Activated B cell treated with CpG ODN at 0.5 μM for 24 hours (primary cell): Measurements from ENCODE around the gene OR10D3. TPM values are rescaled to one million over a fixed set of nuclear protein-coding genes. Genes with fewer than 3 reads are reported as not detected.

Experiments
- ATAC-seq: fragments of 200-7000 bp; cut with Tn5 transposase; one replicate; pipeline ENCODE4 v1.10.0; 2021; ENCODE audit warnings: low read depth, mild to moderate bottlenecking, moderate library complexity
- CTCF ChIA-PET: fragments of 350-600 bp; sonication (Branson Sonifier 250); formaldehyde crosslinking; loops from one replicate; lab custom pipeline; 2021; ENCODE audit warnings: antibody characterized with exemption; lab: Charles Lee
- POLR2A ChIA-PET: fragments of 350-600 bp; sonication (Branson Sonifier 250); formaldehyde crosslinking; loops from one replicate; lab custom pipeline; 2021; ENCODE audit warnings: antibody characterized with exemption; lab: Charles Lee
- DNase-seq: peaks from one replicate; pipeline ENCODE4 v3.0.0; 2022
- H3K27ac Mint-ChIP-seq: one replicate; pipeline ENCODE4 v1.8.0; 2020; ENCODE audit warnings: mixed read lengths
- H3K27me3 Mint-ChIP-seq: one replicate; pipeline ENCODE4 v1.8.0; 2021; ENCODE audit warnings: mixed read lengths
- H3K36me3 Mint-ChIP-seq: one replicate; pipeline ENCODE4 v1.8.0; 2021; ENCODE audit warnings: low read depth, mixed read lengths
- H3K4me1 Mint-ChIP-seq: one replicate; pipeline ENCODE4 v1.8.0; 2021; ENCODE audit warnings: mixed read lengths
- H3K4me3 Mint-ChIP-seq: one replicate; pipeline ENCODE4 v1.8.0; 2020; ENCODE audit warnings: mild to moderate bottlenecking, mixed read lengths
- H3K9me3 Mint-ChIP-seq: one replicate; pipeline ENCODE4 v1.8.0; 2020; ENCODE audit warnings: mixed read lengths
- intact Hi-C: fragments of 100-400 bp; cut with micrococcal nuclease; formaldehyde crosslinking; loops from one replicate; pipeline ENCODE4 v1.15.1; 2024
- total RNA-seq: library from RNA; stranded (reverse); gene quantifications from 2 replicates; pipeline ENCODE4 v1.2.3, GENCODE V29; 2022
- TF ChIP-seq, protein P1 (sequence below): fragments of 200-600 bp; IDR thresholded peaks from one replicate; pipeline ENCODE4 v1.8.0; 2022; ENCODE audit warnings: antibody characterized with exemption, mild to moderate bottlenecking

OR10D3 gene
- total RNA-seq, 1 donor from 2014 or later: not detected

DNA sequence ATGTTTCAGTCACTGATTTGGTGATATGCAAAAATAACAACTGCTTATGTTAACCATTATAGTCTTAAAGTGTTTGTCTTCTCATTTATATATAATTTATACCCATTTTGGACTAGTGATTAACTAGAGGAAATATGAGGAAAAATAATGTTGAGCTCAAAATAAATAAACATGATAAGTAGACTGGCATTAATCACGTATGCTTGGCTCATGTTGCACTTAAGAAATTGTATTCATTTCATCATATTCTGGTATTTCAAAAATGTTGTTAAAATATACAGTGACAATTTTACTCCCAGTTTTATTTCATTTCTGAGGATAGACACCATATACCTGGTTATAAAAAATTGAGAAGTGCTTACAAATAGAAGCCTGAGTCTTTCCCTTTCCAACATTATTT lies 3.8 kb upstream of the OR10D3 start:
- TF ChIP-seq, protein P1, sequence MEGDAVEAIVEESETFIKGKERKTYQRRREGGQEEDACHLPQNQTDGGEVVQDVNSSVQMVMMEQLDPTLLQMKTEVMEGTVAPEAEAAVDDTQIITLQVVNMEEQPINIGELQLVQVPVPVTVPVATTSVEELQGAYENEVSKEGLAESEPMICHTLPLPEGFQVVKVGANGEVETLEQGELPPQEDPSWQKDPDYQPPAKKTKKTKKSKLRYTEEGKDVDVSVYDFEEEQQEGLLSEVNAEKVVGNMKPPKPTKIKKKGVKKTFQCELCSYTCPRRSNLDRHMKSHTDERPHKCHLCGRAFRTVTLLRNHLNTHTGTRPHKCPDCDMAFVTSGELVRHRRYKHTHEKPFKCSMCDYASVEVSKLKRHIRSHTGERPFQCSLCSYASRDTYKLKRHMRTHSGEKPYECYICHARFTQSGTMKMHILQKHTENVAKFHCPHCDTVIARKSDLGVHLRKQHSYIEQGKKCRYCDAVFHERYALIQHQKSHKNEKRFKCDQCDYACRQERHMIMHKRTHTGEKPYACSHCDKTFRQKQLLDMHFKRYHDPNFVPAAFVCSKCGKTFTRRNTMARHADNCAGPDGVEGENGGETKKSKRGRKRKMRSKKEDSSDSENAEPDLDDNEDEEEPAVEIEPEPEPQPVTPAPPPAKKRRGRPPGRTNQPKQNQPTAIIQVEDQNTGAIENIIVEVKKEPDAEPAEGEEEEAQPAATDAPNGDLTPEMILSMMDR: no peak
- H3K27ac Mint-ChIP-seq: no peak overlapping the region
- ATAC-seq: no peak
- H3K36me3 Mint-ChIP-seq: no peaks in the 10 kb centered on the region
- ChIA-PET CTCF (no interaction called here), POLR2A (no interaction called here)
- intact Hi-C loops: no loop called here
- no peak overlapping the region for H3K4me3 Mint-ChIP-seq
- H3K4me1 Mint-ChIP-seq: no peaks in the 10 kb centered on the region
- H3K9me3 Mint-ChIP-seq: no peaks in the 10 kb centered on the region
- peaks cover 3% of the 10 kb centered on the region for H3K27me3 Mint-ChIP-seq
- no peak for DNase-seq

DNA sequence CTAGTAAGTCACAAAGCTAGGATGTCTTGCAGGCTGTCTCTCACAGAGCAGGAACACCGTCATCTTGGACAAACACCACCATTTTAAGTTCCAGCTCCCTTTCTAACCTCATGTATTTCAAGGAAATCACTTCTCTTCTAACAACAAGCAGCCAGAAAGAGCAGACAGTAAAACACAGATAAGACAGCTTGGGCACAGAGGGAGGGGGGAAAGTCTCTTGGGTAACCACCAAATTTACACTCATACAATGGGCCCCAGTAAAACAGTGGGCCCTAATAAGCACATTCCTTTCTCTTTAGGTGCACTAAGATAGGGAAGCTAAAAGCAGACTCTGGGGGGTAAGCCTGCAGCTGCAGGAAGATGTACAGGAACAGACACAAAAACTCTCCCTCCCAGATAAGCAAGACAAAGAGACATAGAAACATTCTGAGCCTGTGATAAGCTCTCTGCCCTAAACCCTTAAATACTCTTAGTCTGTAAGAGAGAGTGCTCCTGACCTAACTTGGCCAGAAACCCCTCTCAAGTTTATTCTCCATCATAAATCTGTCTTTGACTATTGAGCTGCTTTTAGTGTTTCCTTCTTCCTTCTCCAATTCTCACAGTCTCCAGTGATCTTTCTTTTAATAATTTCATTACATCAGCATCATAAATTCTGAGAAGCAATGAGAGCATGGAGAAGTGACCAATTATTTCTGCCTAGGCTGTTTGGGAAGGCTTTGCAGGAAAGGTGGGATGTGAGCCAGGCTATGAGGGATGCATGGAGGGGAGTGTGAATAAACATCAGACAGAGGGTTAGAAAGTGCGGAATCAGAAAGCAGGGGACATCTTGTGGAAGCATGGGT lies 7.4 kb downstream of the OR10D3 start:
- Mint-ChIP-seq H3K9me3 (no peaks in the 10 kb centered on the region), H3K27ac (no peak overlapping the region), H3K4me1 (peaks cover 2% of the 10 kb centered on the region), H3K4me3 (no peak overlapping the region), H3K27me3 (peaks cover 6% of the 10 kb centered on the region), H3K36me3 (no peaks in the 10 kb centered on the region)
- POLR2A ChIA-PET: no interaction called here
- intact Hi-C loops: loop anchor here (5.0 to 10.0 kb wide), 2 partner anchors 144 to 872 kb away; partner anchors contain the start of gene SLC37A2
- DNase-seq: no peak
- no peak for ATAC-seq
- TF ChIP-seq, protein P1: no peak
- CTCF ChIA-PET: no interaction called here

DNA sequence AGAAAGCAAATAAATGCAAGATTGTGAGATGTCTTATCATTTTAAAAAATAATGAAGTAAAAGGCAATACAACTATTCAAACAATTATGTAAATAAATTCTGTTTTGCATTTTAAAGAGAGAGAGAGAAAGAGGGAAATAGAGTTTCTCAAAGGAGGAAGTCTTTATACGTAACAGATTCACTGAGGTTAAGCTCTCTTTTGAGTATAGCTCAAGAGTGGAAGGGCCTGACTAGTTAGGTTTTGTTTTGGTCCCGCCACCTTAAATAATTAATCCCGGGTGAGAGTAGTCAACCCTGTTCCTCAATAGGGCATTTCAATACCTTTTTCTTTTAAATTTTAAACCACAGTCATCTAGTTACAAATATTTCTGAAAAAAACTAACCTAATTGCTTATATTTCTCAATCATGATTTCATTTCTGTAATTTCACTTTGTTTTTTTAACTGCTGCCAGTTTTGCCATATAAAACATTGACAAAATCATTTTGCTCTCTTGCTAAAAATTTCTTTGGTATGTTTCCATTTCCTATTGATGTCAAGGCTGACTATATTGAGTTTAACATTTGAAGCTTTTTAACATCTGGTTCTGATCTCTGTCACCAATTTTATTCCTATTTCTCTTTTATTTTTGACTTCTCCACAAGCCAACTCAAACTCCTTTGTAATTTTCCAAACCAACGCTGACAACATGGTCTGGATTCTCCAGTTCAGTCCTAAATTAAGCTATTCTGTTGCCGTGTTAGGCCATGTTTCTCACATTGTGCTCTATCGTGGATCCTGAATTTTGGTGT lies 10.3 kb downstream of the OR10D3 start:
- H3K27ac Mint-ChIP-seq: no peak overlapping the region
- intact Hi-C loops: loop anchor here (5.0 to 10.0 kb wide), 2 partner anchors 141 to 869 kb away; partner anchors contain the start of gene SLC37A2
- peak; percentile 28 for ATAC-seq

DNA sequence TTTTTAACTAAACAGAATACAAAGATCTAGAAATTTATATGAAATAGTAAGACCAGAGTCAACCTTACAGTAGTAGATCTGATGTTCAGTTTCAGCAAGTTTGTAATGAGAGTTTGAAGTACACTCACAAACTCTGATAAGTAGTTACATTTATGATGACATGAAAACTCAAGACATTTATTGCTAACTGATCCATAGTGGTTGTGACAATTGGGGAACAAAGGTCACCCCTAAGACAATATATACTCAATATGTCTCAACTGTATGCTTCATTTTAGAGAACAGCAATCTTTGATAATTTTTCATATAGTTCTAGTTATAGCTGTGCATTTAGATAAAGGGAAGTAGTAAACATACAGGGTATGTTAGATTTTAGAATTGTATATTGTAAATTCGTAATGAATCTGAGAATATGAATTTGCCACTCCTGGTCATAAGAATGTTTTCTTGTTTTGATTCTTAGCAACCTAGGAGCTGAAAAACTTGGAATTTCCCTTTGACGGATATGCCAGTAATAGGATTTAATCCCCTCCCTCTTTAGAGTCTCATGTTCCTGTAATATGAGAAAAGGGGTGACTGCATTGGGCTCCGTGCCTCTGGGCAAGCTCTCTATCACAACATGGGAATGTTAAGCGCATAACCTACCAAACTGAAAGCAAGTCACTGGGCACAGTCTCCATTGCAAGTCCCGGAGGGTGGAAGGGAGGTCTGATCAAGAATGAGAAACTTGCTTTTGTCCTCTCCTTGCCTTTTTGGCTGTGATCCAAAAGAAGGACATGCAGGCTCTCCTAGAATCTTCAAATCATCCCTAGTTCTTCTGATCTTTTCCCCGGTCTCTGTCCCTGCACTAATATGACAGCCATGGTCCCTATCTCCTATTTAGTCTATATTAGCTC lies 11.4 kb downstream of the OR10D3 start:
- Mint-ChIP-seq H3K27ac (no peak overlapping the region), H3K4me3 (no peak overlapping the region), H3K36me3 (no peaks in the 10 kb centered on the region), H3K4me1 (peaks cover 2% of the 10 kb centered on the region), H3K27me3 (peaks cover 2% of the 10 kb centered on the region), H3K9me3 (no peaks in the 10 kb centered on the region)
- intact Hi-C loops: loop anchor here (1.0 to 10.0 kb wide), 3 partner anchors 123 to 868 kb away; partner anchors contain the start of gene SLC37A2
- TF ChIP-seq, protein P1: no peak
- DNase-seq: no peak
- CTCF ChIA-PET: interaction anchor here (0.7 to 1.5 kb wide), 4 partner anchors 121 to 158 kb away, joined by 3 to 7 read pairs (median 3); no protein-coding TSS in a partner anchor
- ATAC-seq: no peak
- POLR2A ChIA-PET: no interaction called here

More for the DNA sequence above, 10.3 kb downstream of the OR10D3 start:
- TF ChIP-seq, protein P1: no peak
- Mint-ChIP-seq H3K9me3 (no peaks in the 10 kb centered on the region), H3K4me1 (peaks cover 2% of the 10 kb centered on the region), H3K27me3 (peaks cover 2% of the 10 kb centered on the region), H3K36me3 (no peaks in the 10 kb centered on the region), H3K4me3 (no peak overlapping the region)
- POLR2A ChIA-PET: no interaction called here
- no peak for DNase-seq
- CTCF ChIA-PET: interaction anchor here (1.2 kb wide), 1 partner anchor 122 kb away, joined by 3 read pairs; no protein-coding TSS in a partner anchor
